Kidney epithelial cell (primary cell): Measurements from ENCODE around the gene PNPLA2. TPM values are rescaled to one million over a fixed set of nuclear protein-coding genes. Genes with fewer than 3 reads are reported as not detected.

ENCODE experiments used
- DNase-seq: peaks from one replicate; pipeline ENCODE4 v3.0.0-alpha.2; 2010; ENCODE audit warnings: low read depth
- H3K27me3 ChIP-seq: 2 replicates; pipeline ENCODE4 v1.6.0; 2011; ENCODE audit warnings: low read length; ENCODE audit not compliant: control insufficient read depth, insufficient read depth
- H3K36me3 ChIP-seq: 2 replicates; pipeline ENCODE4 v1.5.1; 2011; ENCODE audit warnings: low read length; ENCODE audit not compliant: control insufficient read depth, insufficient read depth
- H3K4me3 ChIP-seq: 2 replicates; pipeline ENCODE4 v1.5.1; 2011; ENCODE audit warnings: low read depth, mild to moderate bottlenecking, control low read depth, low read length
- CTCF ChIP-seq: IDR thresholded peaks from 2 replicates; pipeline ENCODE4 v1.5.1; 2011; ENCODE audit warnings: mild to moderate bottlenecking, moderate library complexity, low read length, control low read depth, inconsistent platforms; ENCODE audit not compliant: insufficient read depth, poor library complexity, severe bottlenecking
- total RNA-seq: library from RNA; depleted of rRNA; stranded (reverse); fragments of >200 nt; gene quantifications from 2 replicates; pipeline ENCODE4 v1.2.3, GENCODE V29; 2015

Gene PNPLA2
- total RNA-seq, 1 donor from 2014 or later = 27.5 TPM

- H3K4me3 ChIP-seq = peak overlapping the region; percentile 75
- no peaks in the 10 kb centered on the region for H3K27me3 ChIP-seq
- no peak for DNase-seq
- H3K36me3 ChIP-seq = peaks cover 8% of the 10 kb centered on the region
- TF ChIP-seq CTCF = no peak
Observed at GRCh38 chr11:833114-833791, 14.5 kb downstream of the PNPLA2 start.

GRCh38 chr11:833849-834311 lies 15.2 kb downstream of the PNPLA2 start:
- Histone ChIP-seq H3K4me3 (peak overlapping the region; percentile 75), H3K36me3 (peaks cover 8% of the 10 kb centered on the region), H3K27me3 (no peaks in the 10 kb centered on the region)
- no peak for DNase-seq
- TF ChIP-seq CTCF = no peak

- Histone ChIP-seq H3K36me3 (peaks cover 9% of the 10 kb centered on the region), H3K27me3 (no peaks in the 10 kb centered on the region), H3K4me3 (peak overlapping the region; percentile 75)
- DNase-seq = peak; percentile 92
- TF ChIP-seq CTCF = no peak
Observed at GRCh38 chr11:834371-835316, 15.9 kb downstream of the PNPLA2 start.

- peaks cover 11% of the 10 kb centered on the region for H3K36me3 ChIP-seq
- TF ChIP-seq CTCF = no peak
- H3K4me3 ChIP-seq = no peak overlapping the region
- DNase-seq = no peak
- no peaks in the 10 kb centered on the region for H3K27me3 ChIP-seq
Observed at GRCh38 chr11:836274-836673, 17.6 kb downstream of the PNPLA2 start.

GRCh38 chr11:836700-837099 lies 18.0 kb downstream of the PNPLA2 start:
- no peak for DNase-seq
- no peaks in the 10 kb centered on the region for H3K27me3 ChIP-seq
- peaks cover 11% of the 10 kb centered on the region for H3K36me3 ChIP-seq
- H3K4me3 ChIP-seq = no peak overlapping the region
- TF ChIP-seq CTCF = no peak
